ENCODE results near the gene CDS2.

The CDS2 gene

DNA sequence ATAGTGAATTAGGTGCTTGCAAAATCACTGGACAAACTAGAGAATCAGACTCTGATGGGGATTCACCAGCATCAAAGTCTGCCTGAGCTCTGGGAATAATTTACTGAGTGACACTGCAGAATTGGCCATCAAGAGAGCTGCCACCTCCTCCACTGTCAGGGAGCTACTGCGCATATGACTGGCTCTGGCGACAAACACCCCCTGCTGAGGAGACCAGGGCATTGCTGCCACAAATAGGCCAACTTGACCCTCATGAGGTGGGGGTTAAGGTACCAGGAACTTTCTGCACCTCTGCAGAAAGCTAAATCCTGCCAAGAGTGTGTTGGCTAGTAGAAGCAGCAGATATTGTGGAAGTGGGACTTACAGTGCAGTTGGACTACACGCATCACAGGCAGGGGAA, 88.0 kb downstream of the CDS2 start:
- DNase-seq: no peak

DNA sequence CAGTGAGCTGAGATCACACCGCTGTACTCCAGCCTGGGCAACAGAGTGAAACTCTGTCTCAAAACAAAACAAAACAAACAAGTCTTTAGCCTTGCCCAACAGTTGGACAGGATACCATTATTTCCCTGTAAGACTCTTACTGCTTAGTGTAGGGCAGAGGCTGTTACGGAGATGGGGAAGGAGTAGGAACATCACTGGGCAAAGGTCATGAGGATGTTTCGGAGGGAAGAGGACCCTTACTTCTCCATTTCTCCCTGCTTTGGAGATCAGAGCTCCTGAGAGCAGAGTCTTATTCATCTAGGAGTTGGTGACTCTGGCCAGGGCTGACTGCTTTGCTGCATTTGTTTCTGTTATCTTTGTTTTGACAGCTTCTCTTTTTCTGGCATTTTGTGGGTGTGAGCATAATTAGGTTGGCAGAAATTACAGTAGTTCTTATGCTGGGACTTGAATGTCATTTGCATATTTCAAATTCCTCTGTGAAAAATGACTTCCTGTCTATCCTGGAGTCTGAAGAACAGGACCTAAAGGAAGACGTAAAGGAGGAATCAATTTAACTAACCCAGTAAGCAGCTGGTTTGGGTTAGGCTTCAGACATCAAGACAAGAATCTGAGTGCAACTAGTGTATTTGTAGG, 89.0 kb downstream of the CDS2 start:
- DNase-seq: no peak

DNA sequence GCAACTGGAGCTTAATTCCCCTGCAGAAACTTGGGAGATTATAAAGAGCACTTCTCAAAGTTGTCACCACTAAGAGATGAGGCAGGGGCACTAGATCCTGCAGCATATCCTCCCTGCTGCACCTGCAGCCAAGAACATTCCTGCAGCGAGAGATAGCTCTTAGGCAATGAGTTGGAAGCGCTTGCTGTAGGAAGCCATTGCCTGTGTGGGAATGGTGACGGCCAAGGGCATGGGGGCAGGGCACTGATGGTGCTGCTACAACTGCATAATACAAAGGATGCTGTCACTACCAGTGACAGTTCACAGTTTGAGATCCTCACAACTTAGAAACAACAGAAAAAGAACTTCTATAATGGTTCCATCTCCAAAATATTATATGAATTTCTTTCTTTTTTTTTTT, 89.9 kb downstream of the CDS2 start:
- no peak for DNase-seq

DNA sequence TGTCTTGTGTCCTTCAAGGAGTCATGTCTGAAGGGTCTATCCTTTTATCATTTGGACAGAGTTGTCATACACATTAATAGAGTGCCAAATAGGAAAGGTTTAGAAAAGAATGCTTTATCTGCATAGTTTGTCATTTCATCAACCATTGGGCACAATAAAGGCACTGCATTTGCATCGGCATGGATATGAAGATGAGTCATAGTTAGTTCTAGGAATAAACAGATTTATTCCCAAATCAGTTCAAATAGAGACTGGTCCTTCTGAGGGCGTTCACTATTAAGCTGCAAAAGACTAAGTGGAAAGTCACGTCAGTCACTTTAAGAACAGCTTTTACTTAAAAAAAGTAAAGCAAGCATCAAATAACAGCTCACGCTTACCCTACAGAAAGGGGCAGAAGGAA, 90.8 kb downstream of the CDS2 start:
- no peak for DNase-seq

DNA sequence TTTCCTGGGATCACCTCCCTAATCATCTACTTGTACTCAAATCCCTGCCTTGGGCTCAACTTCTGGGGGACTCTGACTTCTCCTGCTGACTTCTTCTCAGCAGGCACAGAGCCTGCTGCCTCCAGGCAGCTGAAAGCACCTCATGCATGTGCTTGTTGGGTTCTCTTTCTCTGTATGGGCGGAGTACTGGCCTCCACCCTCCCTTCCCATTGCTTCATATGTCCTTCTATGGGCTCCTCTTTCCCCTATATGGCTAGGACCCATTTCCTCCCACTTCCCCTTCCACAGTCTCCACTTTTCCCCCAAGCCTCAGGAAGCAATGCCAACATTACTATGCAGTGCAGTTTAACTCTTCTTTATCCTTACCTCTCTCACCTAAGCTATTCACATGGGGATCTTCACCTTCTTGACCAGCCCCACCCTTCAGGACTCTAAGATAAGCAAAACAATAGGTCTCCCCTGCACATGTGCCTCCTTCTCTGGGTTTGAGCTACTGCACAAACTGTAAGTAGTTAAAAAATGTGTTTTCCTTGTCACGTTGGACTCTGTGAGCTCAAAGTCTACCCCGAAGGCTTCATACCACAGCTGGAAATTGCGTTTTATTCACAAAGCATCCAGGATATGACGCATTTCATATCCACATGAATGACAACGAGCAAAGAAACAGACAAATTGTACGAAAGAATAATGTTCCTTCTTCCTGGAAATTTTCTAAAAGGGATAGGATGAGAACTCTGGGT, 93.7 kb downstream of the CDS2 start:
- no peak for DNase-seq

DNA sequence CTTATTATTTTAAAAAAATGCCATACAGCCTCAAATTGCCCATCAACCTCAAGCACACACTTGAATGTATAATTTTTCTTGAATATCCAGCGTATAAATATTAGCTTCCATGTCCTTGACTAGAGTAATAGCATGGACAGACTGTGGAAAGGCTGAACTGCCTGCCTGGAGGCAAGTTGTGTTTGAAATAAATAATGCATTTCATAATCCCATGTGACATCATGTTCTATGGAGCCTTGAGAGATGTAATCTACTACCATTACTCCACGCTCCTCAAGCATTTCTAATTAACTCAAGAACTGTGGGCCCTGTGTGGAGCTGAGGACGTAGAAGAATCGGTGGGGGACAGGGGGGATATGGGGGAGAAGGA, 94.2 kb downstream of the CDS2 start:
- no peak for DNase-seq

DNA sequence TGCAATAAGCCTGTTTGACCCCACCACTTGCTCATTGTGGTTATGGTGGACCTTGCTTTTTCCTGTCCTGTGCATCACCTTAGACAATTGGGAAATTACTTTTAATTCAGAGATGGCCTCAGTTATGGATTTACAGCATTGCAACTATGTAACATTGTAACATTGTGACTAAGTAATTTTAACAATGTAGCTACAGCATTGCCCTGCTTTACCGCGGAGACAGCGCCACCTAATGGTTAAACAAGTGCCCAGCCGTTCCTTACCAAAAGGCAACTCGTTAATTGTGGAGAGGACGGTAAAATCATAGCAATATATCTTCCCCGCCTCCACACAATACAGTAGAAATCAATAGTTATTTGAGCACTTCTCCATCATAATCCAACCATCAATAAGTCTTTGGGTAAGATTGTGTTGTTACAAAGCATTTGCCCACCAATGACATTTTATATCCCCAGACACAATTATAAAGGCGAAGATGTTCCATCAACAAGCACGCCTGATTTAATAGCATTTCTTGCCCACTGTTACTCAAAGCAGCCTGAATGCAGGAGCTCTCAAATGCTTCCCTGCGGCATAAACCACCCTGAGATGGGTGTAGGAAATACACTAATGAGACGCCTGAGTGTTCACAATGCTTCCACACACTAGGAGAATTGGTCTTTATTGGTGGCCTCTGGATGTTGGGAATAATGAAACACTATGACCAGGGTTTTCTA, 96.3 kb downstream of the CDS2 start:
- peak; percentile 14 for DNase-seq

DNA sequence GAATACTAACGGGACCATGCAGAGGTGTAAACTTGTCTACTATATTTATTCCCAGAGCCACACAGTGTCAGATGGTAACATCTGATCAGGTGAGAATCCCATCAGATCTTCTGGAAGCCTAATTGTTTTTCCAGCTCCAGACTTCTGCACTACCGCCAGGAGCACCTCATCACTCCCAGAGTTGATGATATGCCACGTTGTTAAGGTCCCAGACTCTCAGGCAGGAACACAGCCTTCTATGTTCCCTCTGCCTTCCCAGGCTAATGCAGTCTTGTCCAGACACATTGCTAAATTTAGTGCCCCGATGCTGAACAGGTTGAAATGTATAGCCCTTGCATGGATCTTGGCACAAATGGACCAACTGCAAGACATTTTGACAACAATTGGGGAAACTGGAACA, 103.7 kb downstream of the CDS2 start:
- DNase-seq: no peak

DNA sequence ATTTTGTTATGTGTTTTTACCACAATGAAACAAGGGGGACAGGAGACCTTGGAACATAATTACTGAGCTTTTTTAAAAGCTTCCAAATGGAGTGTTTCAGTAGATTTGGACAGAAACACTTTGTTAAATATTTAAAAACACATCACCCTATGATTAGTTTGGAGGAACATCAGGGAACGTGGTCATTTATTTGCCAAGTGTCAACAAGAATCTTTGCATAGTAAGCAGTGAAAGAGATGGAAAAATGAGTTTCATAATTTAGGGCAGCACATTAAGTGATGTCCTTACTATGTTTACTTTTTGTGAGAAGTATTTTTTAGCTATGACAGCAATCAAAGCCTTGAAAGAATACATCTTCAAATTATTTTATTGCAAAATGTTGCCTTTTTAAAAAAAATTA, 107.3 kb downstream of the CDS2 start:
- no peak for DNase-seq

DNA sequence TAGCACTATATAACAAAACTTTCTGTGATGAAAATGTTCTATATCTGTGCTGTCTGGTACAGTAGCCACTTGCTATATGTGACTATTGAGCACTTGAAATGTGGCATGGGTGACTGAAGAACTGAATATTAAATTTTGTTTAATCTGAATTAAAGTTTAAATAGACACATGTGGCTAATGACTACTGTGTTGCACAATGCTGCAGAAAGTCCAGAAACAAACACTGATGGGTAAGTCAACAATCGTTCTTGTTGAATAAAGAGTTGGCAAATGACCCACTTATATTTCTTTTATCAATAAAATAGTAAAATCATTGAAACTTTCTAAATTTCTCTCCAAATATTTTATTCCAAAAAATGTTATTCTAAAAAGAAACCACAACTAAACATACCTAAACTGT, 108.2 kb downstream of the CDS2 start:
- no peak for DNase-seq
